Right lobe of liver (tissue), 4 donors: Measurements from ENCODE around the gene UQCC2.

Experiments used
- POLR2A ChIP-seq: fragments of 450-650 bp; IDR thresholded peaks from one replicate; pipeline ENCODE4 v1.6.1; 2017; ENCODE audit warnings: antibody characterized with exemption, mild to moderate bottlenecking
- TF ChIP-seq, protein P1 (sequence below), 4 donors: fragments of 200-600 bp in 3 of 4; fragments of 450-650 bp in 1 of 4; IDR thresholded peaks; one replicate each; pipeline versions ENCODE4 v1.5.1 to v1.8.0; 2016 to 2022; ENCODE audit warnings: antibody characterized with exemption in 4 of 4, mild to moderate bottlenecking in 2 of 4
- donor health status: DM: no; HTN: no; CAD: no.
- donor health status: DM: no; HTN: no; CAD: no.
- donor health status: DM: no; HTN: yes; CAD: no.

- no peak for TF ChIP-seq POLR2A
- TF ChIP-seq, protein P1, sequence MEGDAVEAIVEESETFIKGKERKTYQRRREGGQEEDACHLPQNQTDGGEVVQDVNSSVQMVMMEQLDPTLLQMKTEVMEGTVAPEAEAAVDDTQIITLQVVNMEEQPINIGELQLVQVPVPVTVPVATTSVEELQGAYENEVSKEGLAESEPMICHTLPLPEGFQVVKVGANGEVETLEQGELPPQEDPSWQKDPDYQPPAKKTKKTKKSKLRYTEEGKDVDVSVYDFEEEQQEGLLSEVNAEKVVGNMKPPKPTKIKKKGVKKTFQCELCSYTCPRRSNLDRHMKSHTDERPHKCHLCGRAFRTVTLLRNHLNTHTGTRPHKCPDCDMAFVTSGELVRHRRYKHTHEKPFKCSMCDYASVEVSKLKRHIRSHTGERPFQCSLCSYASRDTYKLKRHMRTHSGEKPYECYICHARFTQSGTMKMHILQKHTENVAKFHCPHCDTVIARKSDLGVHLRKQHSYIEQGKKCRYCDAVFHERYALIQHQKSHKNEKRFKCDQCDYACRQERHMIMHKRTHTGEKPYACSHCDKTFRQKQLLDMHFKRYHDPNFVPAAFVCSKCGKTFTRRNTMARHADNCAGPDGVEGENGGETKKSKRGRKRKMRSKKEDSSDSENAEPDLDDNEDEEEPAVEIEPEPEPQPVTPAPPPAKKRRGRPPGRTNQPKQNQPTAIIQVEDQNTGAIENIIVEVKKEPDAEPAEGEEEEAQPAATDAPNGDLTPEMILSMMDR (IDR thresholded peaks at IDR 0.05), result no peak
These were observed 5.4 kb downstream of the UQCC2 start for GRCh38 chr6:33705955-33706725.
